ENCODE results near the gene PRSS23. TPM values are rescaled to one million over a fixed set of nuclear protein-coding genes. Genes with fewer than 3 reads are reported as not detected.
"Not testable (repeated sequence)": the region's sequence is repeated elsewhere in the genome, so short reads cannot be mapped to it uniquely, and the experiment has no call there.

PRSS23 gene, protein sequence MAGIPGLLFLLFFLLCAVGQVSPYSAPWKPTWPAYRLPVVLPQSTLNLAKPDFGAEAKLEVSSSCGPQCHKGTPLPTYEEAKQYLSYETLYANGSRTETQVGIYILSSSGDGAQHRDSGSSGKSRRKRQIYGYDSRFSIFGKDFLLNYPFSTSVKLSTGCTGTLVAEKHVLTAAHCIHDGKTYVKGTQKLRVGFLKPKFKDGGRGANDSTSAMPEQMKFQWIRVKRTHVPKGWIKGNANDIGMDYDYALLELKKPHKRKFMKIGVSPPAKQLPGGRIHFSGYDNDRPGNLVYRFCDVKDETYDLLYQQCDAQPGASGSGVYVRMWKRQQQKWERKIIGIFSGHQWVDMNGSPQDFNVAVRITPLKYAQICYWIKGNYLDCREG
- polyA plus RNA-seq (ENCODE audit: insufficient read length): 21.4 TPM

- peak; percentile 72 for DNase-seq
Observed at GRCh38 chr11:86800076-86800959, at the start of gene PRSS23. Gene PRSS23, plus strand, starts transcription at chr11:86800542. Its CDS starts 7,102 bp downstream, at chr11:86807644.

- no peak for DNase-seq
Observed at GRCh38 chr11:86753459-86753858, 46.9 kb upstream of the PRSS23 start.

DNA sequence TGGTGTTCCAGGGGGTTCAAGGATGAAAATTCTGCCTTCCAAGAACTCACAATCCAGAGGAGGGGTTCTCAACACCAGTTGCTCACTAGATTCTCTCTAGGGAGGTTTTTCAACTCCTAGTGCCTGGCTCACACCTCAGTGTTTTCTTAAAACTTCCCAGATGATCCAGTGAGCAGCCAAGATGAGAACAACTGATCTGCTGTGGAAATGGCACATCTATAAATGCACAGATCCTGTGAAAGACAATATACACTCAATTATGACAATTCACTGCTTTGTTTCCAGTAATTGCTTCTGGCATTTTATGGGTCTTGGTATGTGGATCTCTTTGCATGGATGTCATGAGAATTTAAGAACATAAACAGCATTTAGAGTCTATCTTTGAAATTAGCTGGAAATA is 45.2 kb upstream of the PRSS23 start:
- DNase-seq: peak; percentile 19

DNA sequence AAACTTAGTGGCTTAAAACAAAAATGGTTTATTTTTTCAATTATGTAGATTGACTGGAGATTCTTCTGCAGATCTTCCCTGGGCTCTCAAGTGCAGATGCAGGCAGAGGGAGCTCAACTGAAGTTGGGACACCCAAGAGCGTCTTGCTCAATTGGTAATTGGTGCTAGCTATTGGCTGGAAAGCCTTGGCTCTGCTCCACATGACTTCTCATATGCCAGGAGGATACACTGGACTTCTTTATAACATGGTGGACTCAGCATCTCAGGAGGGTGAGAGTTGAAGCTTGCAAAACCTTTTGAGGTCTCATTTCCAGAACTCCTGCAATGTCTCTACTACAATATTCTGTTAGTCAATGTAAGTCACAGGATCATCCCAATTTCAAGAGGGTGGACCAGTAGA is 42.2 kb upstream of the PRSS23 start:
- DNase-seq: no peak

DNA sequence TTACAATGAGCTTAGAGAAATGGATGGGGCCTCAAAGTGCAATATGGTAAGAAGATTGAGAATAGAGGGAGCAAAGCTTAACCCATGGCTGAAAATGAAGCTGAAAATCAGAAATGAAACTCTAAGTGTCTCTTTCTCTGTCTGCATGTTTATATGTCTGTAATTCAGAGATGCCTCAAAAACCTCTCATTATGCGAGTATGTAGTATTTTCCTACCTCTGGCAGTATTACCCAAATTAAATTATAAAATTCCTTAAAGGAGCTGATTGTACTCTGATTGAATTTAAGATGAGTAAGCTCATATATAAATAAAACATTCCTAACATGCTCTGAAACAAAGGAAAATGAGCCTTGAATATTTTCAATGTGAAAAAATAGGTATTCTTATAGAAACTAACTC is 39.8 kb upstream of the PRSS23 start:
- DNase-seq: no peak

- DNase-seq: no peak
Observed at GRCh38 chr11:86761978-86762377, 38.4 kb upstream of the PRSS23 start.

GRCh38 chr11:86765203-86765602 is 35.1 kb upstream of the PRSS23 start:
- DNase-seq: no peak

DNA sequence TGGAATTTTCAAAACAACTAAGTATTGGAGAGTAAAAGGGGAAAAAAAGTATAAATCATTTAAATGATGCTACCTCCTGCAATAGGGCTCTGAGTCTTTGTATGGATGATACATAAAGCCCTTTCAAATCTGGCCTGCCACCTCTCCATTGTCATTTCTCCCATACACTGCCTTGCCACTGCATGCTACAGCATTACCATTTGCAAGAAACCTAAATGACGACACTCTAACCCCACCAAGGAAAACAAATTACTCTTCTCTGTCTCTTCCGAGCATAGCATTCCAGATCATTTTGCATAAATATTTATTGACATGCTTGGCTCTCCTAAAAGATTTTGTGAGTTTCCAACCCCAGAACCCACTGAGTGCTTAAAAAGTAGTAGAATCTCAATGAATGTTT is 34.5 kb upstream of the PRSS23 start:
- no peak for DNase-seq

- no peak for DNase-seq
Observed at GRCh38 chr11:86769219-86769618, 31.1 kb upstream of the PRSS23 start.

GRCh38 chr11:86770473-86771027 is 29.8 kb upstream of the PRSS23 start:
- DNase-seq: not testable (repeated sequence)

DNA sequence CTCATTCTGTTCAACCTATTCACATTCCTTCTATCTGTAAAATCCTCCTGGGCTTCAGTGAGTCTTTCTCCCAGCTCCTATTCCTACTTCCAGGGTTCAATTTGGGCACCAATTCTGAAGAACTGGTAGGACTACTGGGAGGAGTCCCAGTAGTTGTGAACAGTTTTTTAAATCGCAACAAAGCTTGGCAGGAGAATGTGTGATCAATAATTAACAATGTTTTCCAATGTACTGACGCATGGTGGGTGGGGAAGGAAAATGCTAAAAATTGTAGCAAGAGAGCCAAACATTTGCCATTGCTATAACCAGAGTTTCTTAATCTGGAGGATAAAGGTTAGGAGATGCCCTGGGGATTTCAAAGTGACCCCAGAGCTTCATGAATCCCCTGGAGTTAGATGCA is 27.3 kb upstream of the PRSS23 start:
- no peak for DNase-seq

DNA sequence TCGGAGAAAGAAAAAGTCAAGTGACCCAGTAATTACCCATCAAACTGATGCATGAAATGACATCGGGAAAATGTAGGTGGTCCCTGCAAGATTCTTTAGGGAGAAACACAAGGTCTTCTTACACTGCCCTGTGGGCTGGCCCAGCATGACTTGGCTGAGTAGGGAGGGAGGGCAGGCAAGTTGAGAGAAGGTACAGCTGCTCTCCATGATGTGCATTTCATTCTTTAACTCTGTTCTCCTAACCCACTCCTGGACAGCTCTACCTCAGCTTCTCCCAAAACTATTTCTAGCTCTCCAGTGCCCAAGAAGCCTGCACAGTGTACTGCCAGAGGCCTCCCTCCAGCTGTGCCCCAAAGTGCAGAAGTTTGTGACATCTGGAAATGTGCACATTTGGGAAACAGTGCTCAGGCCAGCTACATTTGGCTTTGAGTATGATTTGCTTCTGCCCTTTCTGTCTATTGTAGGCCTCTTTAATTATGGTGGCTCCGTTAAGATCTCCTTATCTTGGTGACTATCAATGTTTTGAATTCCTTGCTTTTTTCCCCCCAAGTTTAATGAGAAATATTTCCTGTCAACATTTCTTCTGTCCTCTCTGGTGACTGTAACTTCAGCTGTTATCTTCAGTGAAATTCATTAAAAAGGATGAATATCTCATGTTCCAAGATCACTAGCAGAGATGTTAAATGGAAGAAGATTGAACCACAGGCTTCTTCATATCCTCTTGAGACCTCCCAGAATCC is 26.7 kb upstream of the PRSS23 start:
- DNase-seq: no peak

DNA sequence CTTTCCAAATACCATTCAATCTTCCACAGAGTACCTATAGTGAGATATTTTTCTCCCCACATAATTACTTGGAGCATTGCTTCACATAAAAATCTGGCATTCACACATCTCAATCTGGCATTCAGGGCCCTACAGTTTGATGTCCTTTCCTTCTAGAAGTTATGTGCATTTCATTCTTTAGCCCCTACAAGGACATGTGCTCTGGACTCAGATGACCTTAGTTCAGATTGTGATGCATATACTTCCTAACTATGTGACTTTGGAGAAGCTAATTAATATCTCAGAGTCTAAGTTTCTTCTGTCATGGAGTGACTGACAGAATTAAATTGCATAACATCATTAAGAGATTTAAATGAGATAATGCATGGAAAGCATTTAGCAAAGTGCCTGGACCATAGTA is 25.9 kb upstream of the PRSS23 start:
- no peak for DNase-seq

GRCh38 chr11:86775361-86775760 is 25.0 kb upstream of the PRSS23 start:
- DNase-seq: no peak

DNA sequence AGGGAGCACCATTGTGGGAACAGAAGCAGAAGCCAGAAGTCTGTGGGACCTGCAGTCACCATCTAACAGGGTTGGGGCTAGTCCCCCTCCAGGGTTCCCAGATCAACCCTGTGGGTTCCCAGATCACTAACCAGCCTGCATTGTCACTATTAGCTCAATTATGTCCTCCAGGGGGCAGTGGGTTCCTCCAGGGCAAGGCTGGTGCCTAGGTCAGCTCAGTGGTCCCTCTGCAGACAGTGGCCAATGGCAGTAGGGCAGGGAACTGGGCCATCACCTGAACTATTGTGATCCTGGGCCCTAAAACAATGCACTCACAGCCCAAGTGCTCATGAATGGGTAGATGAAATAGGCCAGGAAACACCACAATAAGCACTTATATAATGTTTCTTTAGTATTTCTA is 18.8 kb upstream of the PRSS23 start:
- DNase-seq: no peak

DNA sequence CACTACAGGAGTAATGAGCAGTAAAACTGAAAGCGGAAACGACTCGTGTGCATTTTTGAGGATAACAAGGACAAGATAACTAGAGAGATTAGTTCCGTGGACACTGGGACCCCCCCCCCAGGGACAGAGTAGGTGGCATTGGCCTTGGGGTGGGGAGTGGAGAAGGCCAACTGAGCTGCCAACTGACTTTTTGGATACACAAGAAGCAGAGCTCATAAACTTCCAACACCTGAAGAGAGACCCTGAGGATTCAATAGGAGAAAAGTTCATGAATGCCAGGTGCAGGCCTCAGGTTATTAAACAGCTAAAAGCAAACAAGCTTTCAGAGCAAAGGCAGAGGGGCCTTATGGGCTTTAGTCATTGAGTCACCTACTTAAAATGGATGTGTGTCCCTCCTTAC is 17.6 kb upstream of the PRSS23 start:
- DNase-seq: no peak

GRCh38 chr11:86783661-86784060 is 16.7 kb upstream of the PRSS23 start:
- DNase-seq: no peak

GRCh38 chr11:86784241-86784681 is 16.1 kb upstream of the PRSS23 start:
- DNase-seq: no peak

DNA sequence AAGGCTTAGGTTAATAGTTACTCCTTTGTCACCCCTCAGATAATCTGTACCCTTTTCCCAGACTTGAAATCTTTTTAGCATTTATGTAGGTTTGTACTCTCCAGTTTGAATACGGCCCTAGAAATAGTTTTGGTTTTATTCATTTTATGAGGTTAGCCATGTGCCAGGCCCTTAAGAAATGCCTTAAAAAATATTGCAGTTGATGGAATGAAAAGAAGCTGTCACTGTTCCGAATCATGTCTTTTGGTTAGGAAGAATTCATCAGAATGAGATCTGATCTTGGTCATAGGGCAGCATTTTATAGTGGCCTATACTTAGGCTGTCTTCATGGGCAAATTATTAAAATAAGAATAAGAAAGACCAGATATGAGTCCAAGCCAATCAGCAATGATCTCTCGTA is 14.8 kb upstream of the PRSS23 start:
- DNase-seq: no peak

DNA sequence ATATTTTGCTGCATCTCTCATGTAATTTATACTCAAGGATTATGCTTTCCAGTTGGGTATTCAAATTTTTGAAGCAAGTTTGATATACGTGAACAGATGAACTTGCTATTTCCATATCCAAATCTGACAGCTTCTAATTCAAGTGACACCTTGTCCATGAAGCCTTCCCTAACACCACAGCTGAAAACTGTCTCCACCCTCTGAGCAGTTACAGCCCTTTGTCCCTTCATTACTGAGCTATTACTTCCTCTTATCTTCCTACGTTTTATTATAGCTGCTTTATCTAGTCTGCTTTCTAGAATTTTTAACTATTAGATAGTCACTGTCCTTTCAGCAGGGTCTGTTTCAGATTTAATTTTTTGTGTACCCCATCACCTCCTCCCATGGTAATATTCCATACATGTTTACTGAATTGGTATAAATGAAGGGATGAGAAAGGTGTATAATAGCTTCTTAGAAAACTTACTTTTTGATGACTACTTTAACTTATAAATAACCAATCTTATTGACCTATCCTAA is 13.3 kb upstream of the PRSS23 start:
- DNase-seq: no peak

GRCh38 chr11:86787656-86788055 is 12.7 kb upstream of the PRSS23 start:
- no peak for DNase-seq

DNA sequence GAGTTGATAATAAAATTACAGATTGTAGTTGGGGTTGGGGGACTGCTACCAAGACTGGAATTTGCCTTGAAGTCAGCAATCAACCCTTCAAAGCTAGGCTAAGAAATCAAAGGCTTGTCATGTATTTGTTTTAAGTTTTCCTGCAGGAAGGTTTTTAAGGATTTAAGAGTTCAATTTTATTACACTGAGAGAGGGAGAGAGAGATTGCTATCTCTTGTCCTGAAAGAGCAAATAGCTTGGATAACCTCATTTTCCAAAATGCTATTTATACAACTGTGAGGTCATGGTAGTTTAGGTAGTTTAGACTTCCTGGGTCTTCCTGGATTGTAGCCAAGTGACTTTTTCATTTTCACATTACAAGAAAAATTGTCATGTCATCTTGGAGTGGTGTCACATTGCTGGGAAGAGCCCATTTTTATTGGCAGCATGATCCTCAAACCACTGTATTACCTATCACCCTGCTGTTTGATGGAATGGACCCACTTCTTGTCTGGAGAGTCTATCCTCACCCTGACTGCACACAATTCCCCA is 10.1 kb upstream of the PRSS23 start:
- DNase-seq: no peak
